Occipital lobe (tissue), 2 donors: ENCODE results near the gene NFYC. TPM values are rescaled to one million over a fixed set of nuclear protein-coding genes. Genes with fewer than 3 reads are reported as not detected.

Source experiments
- DNase-seq: peaks from one replicate; lab custom pipeline; 2025; lab: John Stamatoyannopoulos, UW
- total RNA-seq: library from RNA; depleted of rRNA; stranded (reverse); fragments of >200 nt; gene quantifications from one replicate; pipeline ENCODE4 v1.2.3, GENCODE V29; 2014

Gene NFYC
- total RNA-seq, 1 donor from 2014 or later: 34.6 TPM

- no peak for DNase-seq
These were observed 67.3 kb downstream of the NFYC start for GRCh38 chr1:40758578-40759343.

GRCh38 chr1:40760984-40761383 is 69.5 kb downstream of the NFYC start:
- no peak for DNase-seq

- DNase-seq: no peak
These were observed 70.8 kb downstream of the NFYC start for GRCh38 chr1:40762144-40762923.

- no peak for DNase-seq
These were observed 72.4 kb downstream of the NFYC start for GRCh38 chr1:40763742-40764532.

- DNase-seq: no peak
These were observed 73.5 kb downstream of the NFYC start for GRCh38 chr1:40764981-40765380.

- DNase-seq: no peak
These were observed 74.5 kb downstream of the NFYC start for GRCh38 chr1:40766017-40766416.

GRCh38 chr1:40766560-40766959 is 75.1 kb downstream of the NFYC start:
- DNase-seq: no peak

GRCh38 chr1:40768146-40768990 is 76.9 kb downstream of the NFYC start:
- no peak for DNase-seq

- no peak for DNase-seq
These were observed 78.3 kb downstream of the NFYC start for GRCh38 chr1:40769815-40770214.

- DNase-seq: no peak
These were observed 79.0 kb downstream of the NFYC start for GRCh38 chr1:40770296-40771070.

GRCh38 chr1:40772146-40772955 is 80.8 kb downstream of the NFYC start:
- no peak for DNase-seq

GRCh38 chr1:40773748-40774265 is 82.3 kb downstream of the NFYC start:
- no peak for DNase-seq

GRCh38 chr1:40774266-40774998 is 82.9 kb downstream of the NFYC start:
- no peak for DNase-seq

GRCh38 chr1:40776236-40777072 is 85.0 kb downstream of the NFYC start:
- DNase-seq: no peak

- DNase-seq: no peak
These were observed 85.9 kb downstream of the NFYC start for GRCh38 chr1:40777224-40777970.

- DNase-seq: no peak
These were observed 89.4 kb downstream of the NFYC start for GRCh38 chr1:40780678-40781607.
